GM12874 (cell line): ENCODE measurements around the gene GHR.

Experiments
- CTCF ChIP-seq: IDR thresholded peaks from 2 replicates; pipeline ENCODE4 v1.5.1; 2011; ENCODE audit warnings: low read depth, mild to moderate bottlenecking, control low read depth, low read length, moderate library complexity; ENCODE audit not compliant: insufficient read depth

GHR gene

GRCh38 chr5:42600441-42600840 lies 177.2 kb downstream of the GHR start:
- no peak for TF ChIP-seq CTCF

GRCh38 chr5:42604171-42604711 lies 181.0 kb downstream of the GHR start:
- TF ChIP-seq CTCF = no peak

GRCh38 chr5:42605490-42605889 lies 182.3 kb downstream of the GHR start:
- TF ChIP-seq CTCF = no peak

GRCh38 chr5:42606464-42606869 lies 183.2 kb downstream of the GHR start:
- TF ChIP-seq CTCF = no peak

- TF ChIP-seq CTCF = no peak
Observed at GRCh38 chr5:42611437-42611836, 188.2 kb downstream of the GHR start.

GRCh38 chr5:42612750-42613366 lies 189.6 kb downstream of the GHR start:
- TF ChIP-seq CTCF = no peak

- no peak for TF ChIP-seq CTCF
Observed at GRCh38 chr5:42614509-42614908, 191.3 kb downstream of the GHR start.
